IgD-negative memory B cell (primary cell): Measurements from ENCODE around the gene TANK. TPM values are rescaled to one million over a fixed set of nuclear protein-coding genes. Genes with fewer than 3 reads are reported as not detected.
"Not testable (repeated sequence)": the region's sequence is repeated elsewhere in the genome, so short reads cannot be mapped to it uniquely, and the experiment has no call there.

Source experiments
- H3K27ac Mint-ChIP-seq, 3 donors: one replicate each; pipeline ENCODE4 v1.8.0; 2020 to 2022; ENCODE audit warnings: mild to moderate bottlenecking in 3 of 3, mixed read lengths in 3 of 3, moderate library complexity in 1 of 3
- H3K27me3 Mint-ChIP-seq: one replicate; pipeline ENCODE4 v1.8.0; 2021; ENCODE audit warnings: mixed read lengths
- H3K36me3 Mint-ChIP-seq: one replicate; pipeline ENCODE4 v1.8.0; 2020; ENCODE audit warnings: mild to moderate bottlenecking, mixed read lengths
- H3K4me1 Mint-ChIP-seq, 3 donors: one replicate each; pipeline ENCODE4 v1.8.0; 2020 to 2022; ENCODE audit warnings: mixed read lengths in 3 of 3, mild to moderate bottlenecking in 1 of 3
- H3K4me3 Mint-ChIP-seq, 4 donors: one replicate each; pipeline ENCODE4 v1.8.0; 2020 to 2022; ENCODE audit warnings: mild to moderate bottlenecking in 4 of 4, mixed read lengths in 4 of 4, moderate library complexity in 3 of 4
- H3K9me3 Mint-ChIP-seq, 3 donors: one replicate each; pipeline ENCODE4 v1.8.0; 2020 to 2021; ENCODE audit warnings: mixed read lengths in 3 of 3, mild to moderate bottlenecking in 1 of 3
- polyA plus RNA-seq: library from polyadenylated mRNA; unstranded; fragments of 300-500 nt; fragmentation: Illumina TruSeq; gene quantifications from one replicate; pipeline ENCODE4 v1.2.3, GENCODE V29; 2021

Gene TANK
- polyA plus RNA-seq, 1 donor from 2014 or later, result 90.1 TPM

GRCh38 chr2:161239326-161240109, 79.3 kb downstream of the TANK start:
- peaks cover 24 to 42% (median 37%) of the 10 kb centered on the region in 3 donors for H3K4me1 Mint-ChIP-seq

GRCh38 chr2:161241894-161242293, 81.7 kb downstream of the TANK start:
- Mint-ChIP-seq H3K4me3 (peak overlapping the region in 2 of 4 donors; percentile 30 to 85), H3K9me3 (no peaks in the 10 kb centered on the region), H3K36me3 (no peaks in the 10 kb centered on the region), H3K27me3 (no peaks in the 10 kb centered on the region), H3K4me1 (peaks cover 35 to 54% (median 52%) of the 10 kb centered on the region in 3 donors), H3K27ac (peak overlapping the region; percentile 41 to 81 (median 48))

More at GRCh38 chr2:161239326-161240109, 79.3 kb downstream of the TANK start:
- peak overlapping the region; percentile 28 to 87 (median 78) for H3K4me3 Mint-ChIP-seq
- H3K27me3 Mint-ChIP-seq, result no peaks in the 10 kb centered on the region
- no peaks in the 10 kb centered on the region for H3K9me3 Mint-ChIP-seq
- H3K36me3 Mint-ChIP-seq, result no peaks in the 10 kb centered on the region
- H3K27ac Mint-ChIP-seq, result peak overlapping the region in 1 of 3 donors; percentile 82

- Mint-ChIP-seq H3K9me3 (no peaks in the 10 kb centered on the region), H3K4me3 (peak overlapping the region; percentile 85 to 98 (median 93)), H3K36me3 (no peaks in the 10 kb centered on the region), H3K27ac (peak overlapping the region; percentile 61 to 98 (median 96)), H3K4me1 (peaks cover 41 to 53% (median 49%) of the 10 kb centered on the region in 3 donors), H3K27me3 (no peaks in the 10 kb centered on the region)
Measured at GRCh38 chr2:161243312-161243711, 83.1 kb downstream of the TANK start.

GRCh38 chr2:161243905-161244304, 83.7 kb downstream of the TANK start:
- Mint-ChIP-seq H3K27me3 (no peaks in the 10 kb centered on the region), H3K9me3 (no peaks in the 10 kb centered on the region), H3K4me1 (peaks cover 41 to 50% (median 49%) of the 10 kb centered on the region in 3 donors), H3K36me3 (no peaks in the 10 kb centered on the region), H3K27ac (peak overlapping the region; percentile 61 to 98 (median 96)), H3K4me3 (peak overlapping the region; percentile 85 to 98 (median 93))

GRCh38 chr2:161244387-161245260, 84.4 kb downstream of the TANK start:
- H3K4me3 Mint-ChIP-seq, result peak overlapping the region; percentile 85 to 98 (median 94)
- H3K9me3 Mint-ChIP-seq, H3K36me3 Mint-ChIP-seq, H3K27me3 Mint-ChIP-seq: not testable (repeated sequence)
- peaks cover 41 to 55% (median 51%) of the 10 kb centered on the region in 3 donors for H3K4me1 Mint-ChIP-seq
- H3K27ac Mint-ChIP-seq, result peak overlapping the region; percentile 68 to 98 (median 96)

GRCh38 chr2:161245261-161245553, 85.0 kb downstream of the TANK start:
- H3K4me3 Mint-ChIP-seq, result peak overlapping the region; percentile 85 to 96 (median 94)
- peaks cover 41 to 58% (median 53%) of the 10 kb centered on the region in 3 donors for H3K4me1 Mint-ChIP-seq
- no peaks in the 10 kb centered on the region for H3K36me3 Mint-ChIP-seq
- H3K27me3 Mint-ChIP-seq, result no peaks in the 10 kb centered on the region
- H3K9me3 Mint-ChIP-seq, result no peaks in the 10 kb centered on the region
- peak overlapping the region; percentile 68 to 98 (median 95) for H3K27ac Mint-ChIP-seq

- peaks cover 39 to 61% (median 52%) of the 10 kb centered on the region in 3 donors for H3K4me1 Mint-ChIP-seq
- H3K9me3 Mint-ChIP-seq, result no peaks in the 10 kb centered on the region
- H3K36me3 Mint-ChIP-seq, result no peaks in the 10 kb centered on the region
- H3K4me3 Mint-ChIP-seq, result peak overlapping the region; percentile 85 to 96 (median 94)
- no peaks in the 10 kb centered on the region for H3K27me3 Mint-ChIP-seq
- peak overlapping the region; percentile 68 to 98 (median 71) for H3K27ac Mint-ChIP-seq
Measured at GRCh38 chr2:161245671-161246070, 85.4 kb downstream of the TANK start.

- H3K4me3 Mint-ChIP-seq, result peak overlapping the region; percentile 40 to 96 (median 88)
- H3K36me3 Mint-ChIP-seq, result no peaks in the 10 kb centered on the region
- H3K9me3 Mint-ChIP-seq, result no peaks in the 10 kb centered on the region
- H3K4me1 Mint-ChIP-seq, result peaks cover 33 to 59% (median 49%) of the 10 kb centered on the region in 3 donors
- peak overlapping the region in 1 of 3 donors; percentile 68 for H3K27ac Mint-ChIP-seq
- no peaks in the 10 kb centered on the region for H3K27me3 Mint-ChIP-seq
Measured at GRCh38 chr2:161246281-161246680, 86.1 kb downstream of the TANK start.

- H3K9me3 Mint-ChIP-seq, result no peaks in the 10 kb centered on the region
- peaks cover 10 to 23% (median 20%) of the 10 kb centered on the region in 3 donors for H3K4me1 Mint-ChIP-seq
- peak overlapping the region in 1 of 4 donors; percentile 25 for H3K4me3 Mint-ChIP-seq
- no peak overlapping the region for H3K27ac Mint-ChIP-seq
- H3K27me3 Mint-ChIP-seq, result no peaks in the 10 kb centered on the region
- no peaks in the 10 kb centered on the region for H3K36me3 Mint-ChIP-seq
Measured at GRCh38 chr2:161250864-161251436, 90.7 kb downstream of the TANK start.

GRCh38 chr2:161257123-161257952, 97.1 kb downstream of the TANK start:
- no peak overlapping the region for H3K4me3 Mint-ChIP-seq
- no peaks in the 10 kb centered on the region for H3K9me3 Mint-ChIP-seq
- peaks cover 0 to 2% (median 0%) of the 10 kb centered on the region in 3 donors for H3K4me1 Mint-ChIP-seq
- H3K36me3 Mint-ChIP-seq, result no peaks in the 10 kb centered on the region
- no peak overlapping the region for H3K27ac Mint-ChIP-seq
- H3K27me3 Mint-ChIP-seq, result no peaks in the 10 kb centered on the region

GRCh38 chr2:161265874-161266273, 105.6 kb downstream of the TANK start:
- no peaks in the 10 kb centered on the region for H3K36me3 Mint-ChIP-seq
- no peak overlapping the region for H3K27ac Mint-ChIP-seq
- no peak overlapping the region for H3K4me3 Mint-ChIP-seq
- no peaks in the 10 kb centered on the region for H3K27me3 Mint-ChIP-seq
- H3K9me3 Mint-ChIP-seq, result no peaks in the 10 kb centered on the region
- H3K4me1 Mint-ChIP-seq, result no peaks in the 10 kb centered on the region

GRCh38 chr2:161269111-161269510, 108.9 kb downstream of the TANK start:
- Mint-ChIP-seq H3K27ac (no peak overlapping the region), H3K9me3 (no peaks in the 10 kb centered on the region), H3K4me1 (peaks cover 0 to 5% (median 3%) of the 10 kb centered on the region in 3 donors), H3K4me3 (no peak overlapping the region), H3K27me3 (no peaks in the 10 kb centered on the region), H3K36me3 (no peaks in the 10 kb centered on the region)

GRCh38 chr2:161273038-161273760, 113.0 kb downstream of the TANK start:
- Mint-ChIP-seq H3K9me3 (no peaks in the 10 kb centered on the region), H3K4me1 (peaks cover 0 to 5% (median 3%) of the 10 kb centered on the region in 3 donors), H3K4me3 (no peak overlapping the region), H3K36me3 (no peaks in the 10 kb centered on the region), H3K27ac (no peak overlapping the region), H3K27me3 (no peaks in the 10 kb centered on the region)
